ENCODE measurements around the gene OR4D11.
"Not testable (repeated sequence)": the region's sequence is repeated elsewhere in the genome, so short reads cannot be mapped to it uniquely, and the experiment has no call there.

The OR4D11 gene

GRCh38 chr11:59480359-59480758 lies 23.0 kb upstream of the OR4D11 start:
- DNase-seq (ENCODE audit: low spot score) = no peak
- TF ChIP-seq CTCF (IDR thresholded peaks at IDR 0.05; ENCODE audit: extremely low read depth, missing control alignments) = no peak

DNA sequence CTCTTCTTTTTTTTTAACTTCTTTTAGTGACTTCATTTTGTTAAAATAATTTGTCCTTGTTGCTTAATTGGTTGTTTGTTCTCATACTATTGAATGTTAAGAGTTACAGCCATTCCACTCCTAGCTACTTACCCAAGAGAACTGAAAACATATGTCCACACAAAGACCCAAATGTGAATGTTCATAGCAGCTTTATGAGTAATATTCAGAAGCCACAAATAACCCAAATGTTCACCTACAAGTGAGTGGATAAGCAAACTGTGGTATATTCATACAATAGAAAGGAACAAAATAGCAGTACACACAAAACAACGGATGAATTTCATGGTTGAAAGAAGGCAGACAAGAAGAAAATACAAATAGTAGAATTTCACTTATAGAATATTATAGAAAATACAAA lies 1.4 kb upstream of the OR4D11 start:
- DNase-seq (ENCODE audit: low spot score) = no peak
- TF ChIP-seq CTCF (IDR thresholded peaks at IDR 0.05; ENCODE audit: extremely low read depth, missing control alignments) = no peak

DNA sequence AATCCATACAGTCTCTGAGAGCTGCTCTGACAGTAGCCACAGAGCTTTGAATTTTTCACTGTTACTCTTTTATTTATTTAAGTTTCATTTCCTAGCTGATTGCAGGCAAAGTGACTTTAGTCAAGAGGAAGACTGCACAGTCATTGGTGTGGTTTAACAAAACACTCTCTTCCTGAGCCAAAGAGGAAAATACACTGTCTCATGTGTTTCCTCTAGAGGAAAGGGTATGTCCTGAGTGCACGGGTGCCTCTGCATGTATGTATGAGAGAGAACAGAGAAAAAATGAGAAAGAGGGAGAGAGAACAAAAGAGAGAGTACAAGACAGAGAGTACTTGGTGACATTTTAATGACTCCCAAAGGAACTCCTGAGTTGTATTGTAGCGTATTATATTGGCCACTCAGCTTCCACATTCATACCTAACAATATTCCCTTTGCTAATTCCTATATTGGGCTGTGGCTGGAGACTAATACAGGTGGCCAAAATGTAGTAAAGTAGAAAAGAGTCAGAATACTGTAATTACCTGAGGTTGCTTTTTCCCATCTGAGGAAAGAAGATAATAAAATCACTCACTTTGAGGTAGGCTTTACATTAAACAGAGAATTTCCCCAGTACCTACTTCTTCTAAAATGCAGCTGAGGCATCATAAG lies 7.7 kb downstream of the OR4D11 start, which contains the start of gene OR4D9:
Gene OR4D9 (plus strand): TSS at position 599 of the 649 bp plus-strand sequence. CDS start 3,374 bp downstream, outside the sequence.
- DNase-seq (ENCODE audit: low spot score) = no peak
- no peak for TF ChIP-seq CTCF (IDR thresholded peaks at IDR 0.05; ENCODE audit: extremely low read depth, missing control alignments)

- TF ChIP-seq CTCF (IDR thresholded peaks at IDR 0.05; ENCODE audit: extremely low read depth, missing control alignments) = no peak
- no peak for DNase-seq (ENCODE audit: low spot score)
Observed at GRCh38 chr11:59511675-59512074, 8.3 kb downstream of the OR4D11 start.

- not testable (repeated sequence) for DNase-seq (ENCODE audit: low spot score)
Observed at GRCh38 chr11:59520139-59520538, 16.8 kb downstream of the OR4D11 start.

DNA sequence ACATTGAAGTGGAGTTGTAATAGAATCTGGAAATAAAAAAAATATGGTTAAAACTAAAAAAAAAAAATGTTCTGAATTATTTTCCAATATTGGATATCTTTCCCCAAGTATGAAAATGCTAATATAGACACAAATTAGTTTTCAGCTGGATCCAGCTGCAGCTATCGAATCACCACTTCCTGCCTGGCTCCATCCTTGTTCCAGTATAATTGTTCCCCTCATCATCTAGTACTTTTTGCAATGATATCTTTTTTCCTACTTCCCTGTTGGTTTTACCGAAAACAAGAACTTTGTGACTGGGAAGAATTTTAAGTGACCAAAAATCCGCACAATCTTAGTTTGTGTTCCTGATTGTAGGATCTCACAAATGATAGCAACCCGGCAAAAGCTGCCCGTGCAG lies 17.4 kb downstream of the OR4D11 start:
- no peak for TF ChIP-seq CTCF (IDR thresholded peaks at IDR 0.05; ENCODE audit: extremely low read depth, missing control alignments)

GRCh38 chr11:59523541-59523940 lies 20.2 kb downstream of the OR4D11 start:
- TF ChIP-seq CTCF (IDR thresholded peaks at IDR 0.05; ENCODE audit: extremely low read depth, missing control alignments) = no peak

More for the DNA sequence above, 17.4 kb downstream of the OR4D11 start:
- DNase-seq (ENCODE audit: low spot score) = no peak

DNA sequence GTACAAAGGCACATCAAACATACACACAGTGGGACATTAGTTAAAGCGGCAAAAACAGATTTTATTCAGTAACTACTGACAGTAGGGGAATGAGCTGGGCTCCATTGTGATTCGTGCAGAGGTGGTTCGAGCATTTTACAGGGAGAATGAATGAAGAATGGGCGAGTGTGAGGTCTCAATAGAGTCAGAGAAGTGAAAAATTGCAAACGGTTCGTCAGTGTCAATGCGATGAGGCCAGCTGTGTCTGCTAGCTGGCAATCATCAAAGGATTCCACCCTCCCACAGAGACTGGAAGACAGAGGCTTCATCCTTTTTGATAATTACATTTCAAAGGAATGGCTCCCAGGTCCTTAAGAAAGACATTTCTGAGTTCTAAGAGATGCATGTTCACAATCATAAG lies 25.3 kb downstream of the OR4D11 start:
- no peak for TF ChIP-seq CTCF (IDR thresholded peaks at IDR 0.05; ENCODE audit: extremely low read depth, missing control alignments)
- no peak for DNase-seq (ENCODE audit: low spot score)

More at GRCh38 chr11:59523541-59523940, 20.2 kb downstream of the OR4D11 start:
- DNase-seq (ENCODE audit: low spot score) = no peak

Measured in GM20000 (cell line).